T-helper 2 cell treated with Interferon-gamma antibody and Interleukin-4, amounts not matched to agents 5 μg/mL and 100 μg/mL, for 36 hours (primary cell): ENCODE measurements around the gene ADH4.
"Not testable (repeated sequence)": the region's sequence is repeated elsewhere in the genome, so short reads cannot be mapped to it uniquely, and the experiment has no call there.

Experiments
- DNase-seq: peaks from one replicate; pipeline ENCODE4 v3.0.0; 2021; ENCODE audit warnings: low spot score
- H3K27ac Mint-ChIP-seq: one replicate; pipeline ENCODE4 v1.8.0; 2021; ENCODE audit warnings: mild to moderate bottlenecking, mixed read lengths
- H3K27me3 Mint-ChIP-seq: one replicate; pipeline ENCODE4 v1.8.0; 2021; ENCODE audit warnings: low read depth, mixed read lengths
- H3K36me3 Mint-ChIP-seq: one replicate; pipeline ENCODE4 v1.8.0; 2021; ENCODE audit warnings: low read depth, mixed read lengths
- H3K4me1 Mint-ChIP-seq: one replicate; pipeline ENCODE4 v1.8.0; 2021; ENCODE audit warnings: low read depth, mixed read lengths
- H3K4me3 Mint-ChIP-seq: one replicate; pipeline ENCODE4 v1.8.0; 2022; ENCODE audit warnings: mild to moderate bottlenecking, moderate library complexity, mixed read lengths
- H3K9me3 Mint-ChIP-seq: one replicate; pipeline ENCODE4 v1.8.0; 2021; ENCODE audit warnings: mixed read lengths

ADH4 gene

DNA sequence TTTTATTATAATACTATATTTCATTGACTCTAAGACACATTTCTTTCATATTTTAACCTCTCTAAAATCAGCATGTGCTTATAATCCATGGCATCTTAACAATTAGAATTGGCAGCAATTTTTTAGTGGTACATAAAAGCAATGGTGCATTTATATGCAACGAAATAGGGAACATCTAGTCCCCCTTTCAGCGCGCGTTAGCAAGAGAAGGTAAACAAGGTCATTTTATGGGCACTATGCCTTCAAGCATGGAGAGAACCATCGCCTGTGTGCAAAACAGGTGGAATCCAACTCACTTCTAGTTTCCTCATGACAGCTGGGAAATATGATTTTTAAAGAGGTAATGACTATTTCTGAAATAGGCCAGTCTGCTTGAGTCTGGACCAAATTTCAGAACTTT, 61.9 kb downstream of the ADH4 start:
- H3K27me3 Mint-ChIP-seq: no peaks in the 10 kb centered on the region
- no peak for DNase-seq
- H3K4me1 Mint-ChIP-seq: peaks cover 13% of the 10 kb centered on the region
- no peak overlapping the region for H3K27ac Mint-ChIP-seq
- peaks cover 58% of the 10 kb centered on the region for H3K36me3 Mint-ChIP-seq
- H3K4me3 Mint-ChIP-seq: no peak overlapping the region
- H3K9me3 Mint-ChIP-seq: no peaks in the 10 kb centered on the region

DNA sequence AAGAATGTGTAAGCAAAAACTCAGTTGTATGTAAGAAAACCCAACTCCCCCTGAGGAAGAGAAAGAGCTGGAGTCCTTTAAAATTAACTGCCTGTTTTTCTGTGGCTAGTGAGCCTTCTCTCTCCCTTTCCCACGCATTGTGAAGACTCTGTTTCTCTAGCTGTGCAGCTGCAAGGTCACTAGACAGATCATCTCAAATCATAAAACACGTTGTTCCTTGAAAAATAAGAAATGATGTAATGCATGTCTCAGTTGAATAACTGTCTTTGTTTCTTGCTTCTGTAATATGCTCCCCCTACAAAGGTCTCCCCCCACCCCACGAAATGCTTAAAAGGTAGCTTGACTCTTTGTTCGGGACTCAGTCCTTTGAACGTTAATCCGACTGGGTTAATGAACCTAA, 63.2 kb downstream of the ADH4 start:
- not testable (repeated sequence) for H3K4me3 Mint-ChIP-seq, H3K27ac Mint-ChIP-seq, H3K9me3 Mint-ChIP-seq, DNase-seq, H3K27me3 Mint-ChIP-seq, H3K4me1 Mint-ChIP-seq
- peaks cover 62% of the 10 kb centered on the region for H3K36me3 Mint-ChIP-seq

DNA sequence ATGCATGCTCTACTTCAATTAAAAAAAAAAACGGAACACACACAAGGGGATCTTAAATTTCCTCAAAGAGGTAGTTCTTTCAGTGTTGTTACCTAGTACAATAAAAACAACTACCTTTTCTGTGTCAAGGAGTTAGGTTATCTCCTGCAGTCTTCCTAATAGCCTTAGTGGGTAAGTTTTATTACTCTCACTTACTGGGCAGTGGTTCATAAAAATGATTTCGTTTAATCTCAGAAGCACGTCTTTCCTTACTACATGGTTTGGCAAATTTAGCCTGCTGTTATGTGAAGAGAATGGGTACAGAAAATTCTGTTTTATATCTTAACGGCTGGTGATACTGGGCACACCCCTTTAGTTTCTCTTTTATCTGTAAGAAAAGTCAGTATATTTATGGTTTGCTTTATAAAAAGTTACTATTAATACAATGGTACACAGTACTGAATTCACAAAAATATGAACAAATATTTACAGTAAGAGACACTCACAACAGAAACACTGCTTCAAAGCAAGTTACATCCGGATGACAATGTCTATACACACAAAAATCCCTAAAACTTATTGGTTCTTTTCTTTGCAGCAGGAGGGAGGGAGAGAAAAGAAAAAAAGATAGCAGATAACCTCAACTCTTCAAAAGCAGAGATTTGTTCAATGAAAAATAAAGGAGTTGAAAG, 64.3 kb downstream of the ADH4 start:
- Mint-ChIP-seq H3K27ac (no peak overlapping the region), H3K9me3 (no peaks in the 10 kb centered on the region), H3K36me3 (peaks cover 59% of the 10 kb centered on the region), H3K27me3 (no peaks in the 10 kb centered on the region), H3K4me3 (no peak overlapping the region), H3K4me1 (peaks cover 8% of the 10 kb centered on the region)
- DNase-seq: no peak

DNA sequence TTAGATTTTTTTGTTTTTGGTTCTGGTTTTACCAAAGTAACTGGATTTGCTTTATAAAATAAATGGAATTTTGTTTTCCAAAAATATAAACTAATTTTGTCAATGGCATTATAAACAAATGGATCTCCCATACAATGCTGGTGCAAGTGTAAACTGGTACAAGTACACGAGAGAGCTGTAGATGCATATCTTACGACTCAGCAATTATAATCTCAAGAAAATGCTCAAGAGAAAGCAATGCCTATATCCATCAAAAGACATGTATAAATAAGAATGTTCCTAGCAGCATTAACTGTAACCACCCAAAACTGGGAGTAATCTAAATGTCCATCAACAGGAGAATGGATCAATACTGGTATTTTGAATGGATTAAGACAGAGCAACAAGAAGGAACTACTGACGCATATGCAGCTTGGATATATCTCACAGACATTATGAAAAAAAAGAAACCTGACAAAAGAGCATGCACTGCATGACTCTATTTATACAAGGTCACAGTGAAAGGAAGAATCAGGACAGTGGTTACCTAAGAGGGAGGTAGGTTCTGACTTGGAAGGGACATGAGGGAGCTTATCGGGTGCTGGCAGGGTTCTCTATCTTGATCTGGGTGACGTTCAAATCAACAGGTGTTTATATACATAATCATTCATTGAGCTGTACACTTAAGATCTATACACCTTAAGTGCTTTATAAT, 65.0 kb downstream of the ADH4 start:
- Mint-ChIP-seq H3K27ac (no peak overlapping the region), H3K4me1 (peaks cover 11% of the 10 kb centered on the region), H3K27me3 (no peaks in the 10 kb centered on the region), H3K4me3 (no peak overlapping the region), H3K36me3 (peaks cover 62% of the 10 kb centered on the region), H3K9me3 (no peaks in the 10 kb centered on the region)
- no peak for DNase-seq

DNA sequence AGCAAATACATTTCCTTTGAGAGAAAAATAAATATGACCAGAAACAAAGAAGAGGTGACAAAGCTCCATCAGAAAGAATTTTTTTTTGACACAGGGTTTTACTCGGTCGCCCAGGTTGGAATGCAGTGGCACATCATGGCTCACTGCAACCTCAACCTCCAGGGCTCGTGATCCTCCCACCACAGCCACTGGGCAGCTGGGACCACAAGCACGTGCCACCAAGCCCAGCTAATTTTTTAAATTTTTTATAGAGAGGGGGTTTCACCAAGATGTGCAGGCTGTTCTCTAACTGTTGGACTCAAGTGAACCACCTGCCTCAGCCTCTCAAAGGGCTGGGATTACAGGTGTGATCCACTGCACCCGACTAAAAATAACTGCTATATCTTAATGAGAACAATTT, 65.8 kb downstream of the ADH4 start:
- no peak for DNase-seq
- H3K9me3 Mint-ChIP-seq: no peaks in the 10 kb centered on the region
- peaks cover 8% of the 10 kb centered on the region for H3K4me1 Mint-ChIP-seq
- H3K27ac Mint-ChIP-seq: no peak overlapping the region
- peaks cover 62% of the 10 kb centered on the region for H3K36me3 Mint-ChIP-seq
- H3K4me3 Mint-ChIP-seq: no peak overlapping the region
- H3K27me3 Mint-ChIP-seq: no peaks in the 10 kb centered on the region

DNA sequence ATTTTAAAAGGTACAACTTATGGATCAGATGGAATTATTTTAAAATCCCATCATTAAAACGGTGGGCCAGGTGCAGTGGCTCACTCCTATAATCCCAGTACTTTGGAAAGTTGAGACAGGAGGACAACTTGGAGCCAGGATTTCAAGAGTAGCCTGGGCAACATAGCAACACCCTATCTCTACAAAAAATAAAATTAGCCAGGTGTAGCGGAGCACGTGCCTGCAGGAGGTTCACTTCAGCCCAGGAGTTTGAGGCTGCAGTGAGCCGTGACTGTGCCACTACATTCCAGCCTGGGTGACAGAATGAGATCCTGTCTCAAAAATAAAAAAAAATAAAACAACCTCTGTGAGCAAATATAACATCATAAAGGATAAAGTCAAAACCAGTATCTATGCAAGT, 66.9 kb downstream of the ADH4 start:
- Mint-ChIP-seq H3K4me1 (peaks cover 5% of the 10 kb centered on the region), H3K27me3 (no peaks in the 10 kb centered on the region), H3K36me3 (peaks cover 65% of the 10 kb centered on the region), H3K27ac (no peak overlapping the region), H3K4me3 (no peak overlapping the region), H3K9me3 (no peaks in the 10 kb centered on the region)
- no peak for DNase-seq

DNA sequence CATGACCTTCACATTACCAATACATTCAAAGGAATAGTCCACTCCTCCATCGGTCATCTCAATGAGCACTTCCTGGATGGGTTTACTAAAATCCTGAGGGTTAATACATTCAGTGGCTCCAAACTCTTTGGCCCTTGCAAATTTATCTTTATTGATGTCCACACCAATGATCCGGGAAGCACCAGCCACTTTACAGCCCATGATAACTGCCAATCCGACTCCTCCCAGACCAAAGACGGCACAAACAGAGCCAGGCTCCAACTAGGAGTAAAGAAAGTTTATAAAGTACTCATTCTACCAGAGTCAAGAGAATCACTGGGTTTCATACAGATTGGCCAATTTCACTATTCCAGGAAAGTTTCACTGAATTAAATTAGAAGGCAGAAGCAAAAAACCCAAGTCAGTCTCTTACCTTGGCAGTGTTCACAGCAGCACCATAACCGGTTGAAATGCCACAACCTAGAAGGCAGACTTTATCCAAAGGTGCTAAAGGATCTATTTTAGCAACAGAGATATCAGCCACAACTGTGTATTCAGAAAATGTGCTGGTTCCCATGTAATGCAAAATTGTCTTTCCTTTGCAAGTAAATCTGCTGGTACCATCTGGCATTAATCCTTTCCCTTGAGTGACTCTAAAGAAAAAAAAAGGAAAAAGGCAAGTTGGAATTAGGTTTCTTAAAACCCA, 67.7 kb downstream of the ADH4 start:
- Mint-ChIP-seq H3K27me3 (no peaks in the 10 kb centered on the region), H3K36me3 (peaks cover 65% of the 10 kb centered on the region), H3K4me1 (peaks cover 5% of the 10 kb centered on the region), H3K9me3 (no peaks in the 10 kb centered on the region), H3K4me3 (no peak overlapping the region), H3K27ac (no peak overlapping the region)
- no peak for DNase-seq

DNA sequence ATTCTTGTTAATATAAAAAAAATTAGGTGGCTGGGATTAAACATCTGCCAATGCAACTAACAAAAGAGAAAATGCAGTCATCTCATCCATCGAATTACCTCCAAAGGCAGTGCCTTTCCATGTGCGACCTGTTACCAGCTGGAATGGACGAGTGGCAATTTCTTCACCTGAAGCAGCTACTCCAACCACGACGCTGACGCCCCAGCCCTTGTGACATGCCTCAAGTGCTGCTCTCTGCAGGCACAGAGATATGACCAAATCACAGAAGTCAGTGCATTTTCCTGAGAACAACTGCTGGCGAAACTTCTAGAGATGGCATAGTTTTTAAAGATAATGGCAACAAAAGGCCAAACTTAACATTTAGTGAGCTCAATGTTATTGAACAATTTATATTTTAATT, 69.3 kb downstream of the ADH4 start:
- Mint-ChIP-seq H3K27ac (no peak overlapping the region), H3K4me3 (no peak overlapping the region), H3K36me3 (peaks cover 61% of the 10 kb centered on the region), H3K9me3 (no peaks in the 10 kb centered on the region), H3K27me3 (no peaks in the 10 kb centered on the region), H3K4me1 (peaks cover 5% of the 10 kb centered on the region)
- DNase-seq: no peak
